HepG2 (cell line): ENCODE data around the gene CLCN2. TPM values are rescaled to one million over a fixed set of nuclear protein-coding genes. Genes with fewer than 3 reads are reported as not detected.

Source experiments
- FOXO1 ChIP-seq: sonication (generic); formaldehyde crosslinking; IDR thresholded peaks from 2 replicates; pipeline ENCODE4 v1.4.0; 2020; ENCODE audit warnings: missing genetic modification reagents
- KLF13 ChIP-seq: sonication (generic); formaldehyde crosslinking; IDR thresholded peaks from 2 replicates; pipeline ENCODE4 v1.4.0; 2020; ENCODE audit warnings: mild to moderate bottlenecking, missing genetic modification reagents
- PAWR ChIP-seq: sonication (generic); formaldehyde crosslinking; IDR thresholded peaks from 2 replicates; pipeline ENCODE4 v1.4.0; 2020; ENCODE audit warnings: missing genetic modification reagents, mild to moderate bottlenecking, borderline replicate concordance
- PHF8 ChIP-seq: sonication (generic); formaldehyde crosslinking; IDR thresholded peaks from 2 replicates; pipeline ENCODE4 v1.5.0; 2020; ENCODE audit warnings: missing genetic modification reagents
- SP5 ChIP-seq: IDR thresholded peaks from 2 replicates; pipeline ENCODE4 v1.6.1; 2016; ENCODE audit warnings: low read depth, borderline replicate concordance
- XRCC5 ChIP-seq: fragments of 200-400 bp; formaldehyde crosslinking; optimal IDR thresholded peaks from 2 replicates; pipeline ENCODE3; 2017; ENCODE audit warnings: mild to moderate bottlenecking, low read length
- ZNF547 ChIP-seq: sonication (generic); formaldehyde crosslinking; IDR thresholded peaks from 2 replicates; pipeline ENCODE4 v1.5.1; 2020; ENCODE audit warnings: mild to moderate bottlenecking, missing genetic modification reagents
- ZNF670 ChIP-seq: sonication (generic); formaldehyde crosslinking; IDR thresholded peaks from 2 replicates; pipeline ENCODE4 v1.8.0; 2022; ENCODE audit warnings: mild to moderate bottlenecking, missing genetic modification reagents, borderline replicate concordance
- ZNF781 ChIP-seq: sonication (generic); formaldehyde crosslinking; IDR thresholded peaks from 2 replicates; pipeline ENCODE4 v1.5.1; 2020; ENCODE audit warnings: borderline replicate concordance, mild to moderate bottlenecking, missing genetic modification reagents; ENCODE audit errors: not compliant biosample characterization
- polyA plus RNA-seq, 8 experiments: library from polyadenylated mRNA; depleted of rRNA in 3 of 8; stranded (reverse) in 7 of 8; unstranded in 1 of 8; fragments of >200 nt; fragmentation: Illumina TruSeq in 4 of 8; extraction: Trizol in 4 of 8; gene quantifications; 2 replicates each; pipeline versions ENCODE4 v1.2.1 to v1.2.3, GENCODE V29; 2011 to 2016; ENCODE audit warnings: low read depth in 4 of 8, missing spikeins in 1 of 8, mixed read lengths in 1 of 8; ENCODE audit not compliant: insufficient read depth in 1 of 8
- total RNA-seq, 5 experiments: library from RNA; depleted of rRNA; stranded (reverse); fragments of >200 nt; fragmentation: Illumina TruSeq; extraction: Trizol; gene quantifications; 2 replicates each; pipeline ENCODE4 v1.2.3, GENCODE V29; 2016; ENCODE audit warnings: low read depth in 1 of 5
- TF ChIP-seq, protein P1 (sequence below): sonication (generic); formaldehyde crosslinking; IDR thresholded peaks from 2 replicates; pipeline ENCODE4 v1.4.0; 2020; ENCODE audit warnings: low read depth, missing genetic modification reagents
- TF ChIP-seq, protein P2 (sequence below): sonication (generic); formaldehyde crosslinking; IDR thresholded peaks from 2 replicates; pipeline ENCODE4 v1.5.0; 2020; ENCODE audit warnings: mild to moderate bottlenecking, missing genetic modification reagents
- TF ChIP-seq, protein P3 (sequence below): sonication (generic); formaldehyde crosslinking; IDR thresholded peaks from 2 replicates; pipeline ENCODE4 v1.8.1; 2023; ENCODE audit warnings: mild to moderate bottlenecking, missing genetic modification reagents
- TF ChIP-seq, protein P4 (sequence below): sonication (generic); formaldehyde crosslinking; IDR thresholded peaks from 2 replicates; pipeline ENCODE4 v1.4.0; 2020; ENCODE audit warnings: missing genetic modification reagents, mild to moderate bottlenecking, borderline replicate concordance
- TF ChIP-seq, protein P5 (sequence below): sonication (generic); formaldehyde crosslinking; IDR thresholded peaks from 2 replicates; pipeline ENCODE4 v1.4.0; 2020; ENCODE audit warnings: low read depth, mild to moderate bottlenecking, missing genetic modification reagents
- TF ChIP-seq, protein P6 (sequence below): sonication (generic); formaldehyde crosslinking; IDR thresholded peaks from 2 replicates; pipeline ENCODE4 v1.5.0; 2020; ENCODE audit warnings: mild to moderate bottlenecking, low read depth, missing genetic modification reagents, borderline replicate concordance

The CLCN2 gene
- total and polyA plus RNA-seq, 2 of the 13 experiments (the other 11 are each of a cell fraction or from before 2014, with no cell fraction given) = 11.4 to 13.5 TPM

DNA sequence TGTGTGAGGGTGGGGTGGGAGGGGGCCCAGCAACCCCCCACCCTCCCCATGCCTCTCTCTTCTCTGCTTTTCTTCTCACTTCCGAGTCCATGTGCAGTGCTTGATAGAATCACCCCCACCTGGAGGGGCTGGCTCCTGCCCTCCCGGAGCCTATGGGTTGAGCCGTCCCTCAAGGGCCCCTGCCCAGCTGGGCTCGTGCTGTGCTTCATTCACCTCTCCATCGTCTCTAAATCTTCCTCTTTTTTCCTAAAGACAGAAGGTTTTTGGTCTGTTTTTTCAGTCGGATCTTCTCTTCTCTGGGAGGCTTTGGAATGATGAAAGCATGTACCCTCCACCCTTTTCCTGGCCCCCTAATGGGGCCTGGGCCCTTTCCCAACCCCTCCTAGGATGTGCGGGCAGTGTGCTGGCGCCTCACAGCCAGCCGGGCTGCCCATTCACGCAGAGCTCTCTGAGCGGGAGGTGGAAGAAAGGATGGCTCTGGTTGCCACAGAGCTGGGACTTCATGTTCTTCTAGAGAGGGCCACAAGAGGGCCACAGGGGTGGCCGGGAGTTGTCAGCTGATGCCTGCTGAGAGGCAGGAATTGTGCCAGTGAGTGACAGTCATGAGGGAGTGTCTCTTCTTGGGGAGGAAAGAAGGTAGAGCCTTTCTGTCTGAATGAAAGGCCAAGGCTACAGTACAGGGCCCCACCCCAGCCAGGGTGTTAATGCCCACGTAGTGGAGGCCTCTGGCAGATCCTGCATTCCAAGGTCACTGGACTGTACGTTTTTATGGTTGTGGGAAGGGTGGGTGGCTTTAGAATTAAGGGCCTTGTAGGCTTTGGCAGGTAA is 15.9 kb downstream of the CLCN2 start (continued):
- 0 out of 2 replicates have a peak, but pooled peaks have one; percentile 11 for TF ChIP-seq FOXO1 (CRISPR knock-in tag)
- TF ChIP-seq, protein P1, sequence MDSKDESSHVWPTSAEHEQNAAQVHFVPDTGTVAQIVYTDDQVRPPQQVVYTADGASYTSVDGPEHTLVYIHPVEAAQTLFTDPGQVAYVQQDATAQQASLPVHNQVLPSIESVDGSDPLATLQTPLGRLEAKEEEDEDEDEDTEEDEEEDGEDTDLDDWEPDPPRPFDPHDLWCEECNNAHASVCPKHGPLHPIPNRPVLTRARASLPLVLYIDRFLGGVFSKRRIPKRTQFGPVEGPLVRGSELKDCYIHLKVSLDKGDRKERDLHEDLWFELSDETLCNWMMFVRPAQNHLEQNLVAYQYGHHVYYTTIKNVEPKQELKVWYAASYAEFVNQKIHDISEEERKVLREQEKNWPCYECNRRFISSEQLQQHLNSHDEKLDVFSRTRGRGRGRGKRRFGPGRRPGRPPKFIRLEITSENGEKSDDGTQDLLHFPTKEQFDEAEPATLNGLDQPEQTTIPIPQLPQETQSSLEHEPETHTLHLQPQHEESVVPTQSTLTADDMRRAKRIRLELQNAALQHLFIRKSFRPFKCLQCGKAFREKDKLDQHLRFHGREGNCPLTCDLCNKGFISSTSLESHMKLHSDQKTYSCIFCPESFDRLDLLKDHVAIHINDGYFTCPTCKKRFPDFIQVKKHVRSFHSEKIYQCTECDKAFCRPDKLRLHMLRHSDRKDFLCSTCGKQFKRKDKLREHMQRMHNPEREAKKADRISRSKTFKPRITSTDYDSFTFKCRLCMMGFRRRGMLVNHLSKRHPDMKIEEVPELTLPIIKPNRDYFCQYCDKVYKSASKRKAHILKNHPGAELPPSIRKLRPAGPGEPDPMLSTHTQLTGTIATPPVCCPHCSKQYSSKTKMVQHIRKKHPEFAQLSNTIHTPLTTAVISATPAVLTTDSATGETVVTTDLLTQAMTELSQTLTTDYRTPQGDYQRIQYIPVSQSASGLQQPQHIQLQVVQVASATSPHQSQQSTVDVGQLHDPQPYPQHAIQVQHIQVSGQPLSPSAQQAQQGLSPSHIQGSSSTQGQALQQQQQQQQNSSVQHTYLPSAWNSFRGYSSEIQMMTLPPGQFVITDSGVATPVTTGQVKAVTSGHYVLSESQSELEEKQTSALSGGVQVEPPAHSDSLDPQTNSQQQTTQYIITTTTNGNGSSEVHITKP (CRISPR knock-in tag) = no peak
- no peak for TF ChIP-seq ZNF670 (CRISPR knock-in tag)
- TF ChIP-seq XRCC5 = peak; percentile 77
- TF ChIP-seq ZNF547 (CRISPR knock-in tag) = no peak
- TF ChIP-seq, protein P2, sequence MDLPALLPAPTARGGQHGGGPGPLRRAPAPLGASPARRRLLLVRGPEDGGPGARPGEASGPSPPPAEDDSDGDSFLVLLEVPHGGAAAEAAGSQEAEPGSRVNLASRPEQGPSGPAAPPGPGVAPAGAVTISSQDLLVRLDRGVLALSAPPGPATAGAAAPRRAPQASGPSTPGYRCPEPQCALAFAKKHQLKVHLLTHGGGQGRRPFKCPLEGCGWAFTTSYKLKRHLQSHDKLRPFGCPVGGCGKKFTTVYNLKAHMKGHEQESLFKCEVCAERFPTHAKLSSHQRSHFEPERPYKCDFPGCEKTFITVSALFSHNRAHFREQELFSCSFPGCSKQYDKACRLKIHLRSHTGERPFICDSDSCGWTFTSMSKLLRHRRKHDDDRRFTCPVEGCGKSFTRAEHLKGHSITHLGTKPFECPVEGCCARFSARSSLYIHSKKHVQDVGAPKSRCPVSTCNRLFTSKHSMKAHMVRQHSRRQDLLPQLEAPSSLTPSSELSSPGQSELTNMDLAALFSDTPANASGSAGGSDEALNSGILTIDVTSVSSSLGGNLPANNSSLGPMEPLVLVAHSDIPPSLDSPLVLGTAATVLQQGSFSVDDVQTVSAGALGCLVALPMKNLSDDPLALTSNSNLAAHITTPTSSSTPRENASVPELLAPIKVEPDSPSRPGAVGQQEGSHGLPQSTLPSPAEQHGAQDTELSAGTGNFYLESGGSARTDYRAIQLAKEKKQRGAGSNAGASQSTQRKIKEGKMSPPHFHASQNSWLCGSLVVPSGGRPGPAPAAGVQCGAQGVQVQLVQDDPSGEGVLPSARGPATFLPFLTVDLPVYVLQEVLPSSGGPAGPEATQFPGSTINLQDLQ (CRISPR knock-in tag) = no peak
- TF ChIP-seq, protein P3, sequence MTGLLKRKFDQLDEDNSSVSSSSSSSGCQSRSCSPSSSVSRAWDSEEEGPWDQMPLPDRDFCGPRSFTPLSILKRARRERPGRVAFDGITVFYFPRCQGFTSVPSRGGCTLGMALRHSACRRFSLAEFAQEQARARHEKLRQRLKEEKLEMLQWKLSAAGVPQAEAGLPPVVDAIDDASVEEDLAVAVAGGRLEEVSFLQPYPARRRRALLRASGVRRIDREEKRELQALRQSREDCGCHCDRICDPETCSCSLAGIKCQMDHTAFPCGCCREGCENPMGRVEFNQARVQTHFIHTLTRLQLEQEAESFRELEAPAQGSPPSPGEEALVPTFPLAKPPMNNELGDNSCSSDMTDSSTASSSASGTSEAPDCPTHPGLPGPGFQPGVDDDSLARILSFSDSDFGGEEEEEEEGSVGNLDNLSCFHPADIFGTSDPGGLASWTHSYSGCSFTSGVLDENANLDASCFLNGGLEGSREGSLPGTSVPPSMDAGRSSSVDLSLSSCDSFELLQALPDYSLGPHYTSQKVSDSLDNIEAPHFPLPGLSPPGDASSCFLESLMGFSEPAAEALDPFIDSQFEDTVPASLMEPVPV (CRISPR knock-in tag) = no peak
- TF ChIP-seq, protein P4, sequence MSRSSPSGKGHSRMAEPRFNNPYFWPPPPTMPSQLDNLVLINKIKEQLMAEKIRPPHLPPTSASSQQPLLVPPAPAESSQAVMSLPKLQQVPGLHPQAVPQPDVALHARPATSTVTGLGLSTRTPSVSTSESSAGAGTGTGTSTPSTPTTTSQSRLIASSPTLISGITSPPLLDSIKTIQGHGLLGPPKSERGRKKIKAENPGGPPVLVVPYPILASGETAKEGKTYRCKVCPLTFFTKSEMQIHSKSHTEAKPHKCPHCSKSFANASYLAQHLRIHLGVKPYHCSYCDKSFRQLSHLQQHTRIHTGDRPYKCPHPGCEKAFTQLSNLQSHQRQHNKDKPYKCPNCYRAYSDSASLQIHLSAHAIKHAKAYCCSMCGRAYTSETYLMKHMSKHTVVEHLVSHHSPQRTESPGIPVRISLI (CRISPR knock-in tag) = no peak
- TF ChIP-seq, protein P5, sequence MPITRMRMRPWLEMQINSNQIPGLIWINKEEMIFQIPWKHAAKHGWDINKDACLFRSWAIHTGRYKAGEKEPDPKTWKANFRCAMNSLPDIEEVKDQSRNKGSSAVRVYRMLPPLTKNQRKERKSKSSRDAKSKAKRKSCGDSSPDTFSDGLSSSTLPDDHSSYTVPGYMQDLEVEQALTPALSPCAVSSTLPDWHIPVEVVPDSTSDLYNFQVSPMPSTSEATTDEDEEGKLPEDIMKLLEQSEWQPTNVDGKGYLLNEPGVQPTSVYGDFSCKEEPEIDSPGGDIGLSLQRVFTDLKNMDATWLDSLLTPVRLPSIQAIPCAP (CRISPR knock-in tag) = no peak
- TF ChIP-seq ZNF781 (CRISPR knock-in tag) = no peak
- no peak for TF ChIP-seq PAWR (CRISPR knock-in tag)
- no peak for TF ChIP-seq PHF8 (CRISPR knock-in tag)
- TF ChIP-seq KLF13 (CRISPR knock-in tag) = no peak
- TF ChIP-seq SP5 (CRISPR knock-in tag) = 0 out of 2 replicates have a peak, but pooled peaks have one; percentile 21
- TF ChIP-seq, protein P6, sequence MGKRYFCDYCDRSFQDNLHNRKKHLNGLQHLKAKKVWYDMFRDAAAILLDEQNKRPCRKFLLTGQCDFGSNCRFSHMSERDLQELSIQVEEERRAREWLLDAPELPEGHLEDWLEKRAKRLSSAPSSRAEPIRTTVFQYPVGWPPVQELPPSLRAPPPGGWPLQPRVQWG (CRISPR knock-in tag) = no peak
